HG02852 (cell line): Measurements from ENCODE around the gene VEZT.
"Not testable (repeated sequence)": the region's sequence is repeated elsewhere in the genome, so short reads cannot be mapped to it uniquely, and the experiment has no call there.

Experiments
- ATAC-seq: cut with Tn5 transposase; IDR thresholded peaks from one replicate; pipeline ENCODE4 v1.9.1; 2021; ENCODE audit warnings: mild to moderate bottlenecking, moderate library complexity; ENCODE audit not compliant: unreplicated experiment

Gene VEZT

GRCh38 chr12:95220190-95220589 lies 2.6 kb downstream of the VEZT start:
- ATAC-seq = no peak

- ATAC-seq = no peak
Observed at GRCh38 chr12:95220726-95221125, 3.1 kb downstream of the VEZT start.

- no peak for ATAC-seq
Observed at GRCh38 chr12:95224202-95225170, 6.9 kb downstream of the VEZT start.

- no peak for ATAC-seq
Observed at GRCh38 chr12:95225645-95226212, 8.1 kb downstream of the VEZT start.

GRCh38 chr12:95227818-95228356 lies 10.3 kb downstream of the VEZT start:
- ATAC-seq = no peak

GRCh38 chr12:95228617-95229016 lies 11.0 kb downstream of the VEZT start:
- ATAC-seq = no peak

GRCh38 chr12:95229636-95230035 lies 12.0 kb downstream of the VEZT start:
- no peak for ATAC-seq

GRCh38 chr12:95230313-95230712 lies 12.7 kb downstream of the VEZT start:
- ATAC-seq = no peak

- no peak for ATAC-seq
Observed at GRCh38 chr12:95231190-95231589, 13.6 kb downstream of the VEZT start.

- ATAC-seq = not testable (repeated sequence)
Observed at GRCh38 chr12:95234187-95234586, 16.6 kb downstream of the VEZT start.

- not testable (repeated sequence) for ATAC-seq
Observed at GRCh38 chr12:95235621-95236020, 18.0 kb downstream of the VEZT start.

GRCh38 chr12:95237315-95237714 lies 19.7 kb downstream of the VEZT start:
- no peak for ATAC-seq

GRCh38 chr12:95238150-95238549 lies 20.5 kb downstream of the VEZT start:
- no peak for ATAC-seq

GRCh38 chr12:95239216-95239615 lies 21.6 kb downstream of the VEZT start:
- ATAC-seq = no peak

GRCh38 chr12:95239835-95240234 lies 22.2 kb downstream of the VEZT start:
- not testable (repeated sequence) for ATAC-seq

GRCh38 chr12:95240556-95240955 lies 22.9 kb downstream of the VEZT start:
- no peak for ATAC-seq

GRCh38 chr12:95241138-95241537 lies 23.5 kb downstream of the VEZT start:
- not testable (repeated sequence) for ATAC-seq

GRCh38 chr12:95241761-95242506 lies 24.3 kb downstream of the VEZT start:
- no peak for ATAC-seq

GRCh38 chr12:95243497-95244183 lies 26.0 kb downstream of the VEZT start:
- no peak for ATAC-seq

- ATAC-seq = no peak
Observed at GRCh38 chr12:95244350-95244749, 26.7 kb downstream of the VEZT start.

- no peak for ATAC-seq
Observed at GRCh38 chr12:95248095-95248494, 30.5 kb downstream of the VEZT start.
